Amygdala (tissue), 56 donors: ENCODE data around the gene NR4A2.
A peak's percentile ranks its signal among the peaks of the same experiment; 100 is the strongest.

Experiments
- DNase-seq, 56 donors: peaks; one replicate each; lab custom pipeline; 2025; lab: John Stamatoyannopoulos, UW

Gene NR4A2

GRCh38 chr2:156332534-156333273 is at the start of gene NR4A2:
TSS of gene NR4A2 (minus strand) at chr2:156332721. CDS start at chr2:156330186, 2,535 bp downstream.
- peak in 54 of 56 donors; percentile 37 to 93 (median 73) for DNase-seq

GRCh38 chr2:156380117-156380645 is 47.7 kb upstream of the NR4A2 start:
- no peak for DNase-seq

- DNase-seq, result no peak
These were observed 47.2 kb upstream of the NR4A2 start for GRCh38 chr2:156379714-156380113.

GRCh38 chr2:156379071-156379470 is 46.5 kb upstream of the NR4A2 start:
- DNase-seq, result no peak

GRCh38 chr2:156366753-156367152 is 34.2 kb upstream of the NR4A2 start:
- no peak for DNase-seq

GRCh38 chr2:156363141-156363540 is 30.6 kb upstream of the NR4A2 start:
- DNase-seq, result no peak

- DNase-seq, result no peak
These were observed 23.7 kb upstream of the NR4A2 start for GRCh38 chr2:156356014-156356754.

- DNase-seq, result no peak
These were observed 20.4 kb upstream of the NR4A2 start for GRCh38 chr2:156352911-156353310.

GRCh38 chr2:156350374-156351142 is 18.0 kb upstream of the NR4A2 start:
- no peak for DNase-seq

- no peak for DNase-seq
These were observed 17.1 kb upstream of the NR4A2 start for GRCh38 chr2:156349605-156350004.

- DNase-seq, result no peak
These were observed 16.6 kb upstream of the NR4A2 start for GRCh38 chr2:156349161-156349560.

GRCh38 chr2:156347431-156347830 is 14.9 kb upstream of the NR4A2 start:
- no peak for DNase-seq

GRCh38 chr2:156346731-156347130 is 14.2 kb upstream of the NR4A2 start:
- DNase-seq, result no peak

- no peak for DNase-seq
These were observed 13.1 kb upstream of the NR4A2 start for GRCh38 chr2:156345582-156345981.

- no peak for DNase-seq
These were observed 11.4 kb upstream of the NR4A2 start for GRCh38 chr2:156343940-156344301.

GRCh38 chr2:156343096-156343939 is 10.8 kb upstream of the NR4A2 start:
- DNase-seq, result no peak

GRCh38 chr2:156342254-156343095 is 10.0 kb upstream of the NR4A2 start:
- DNase-seq, result peak; percentile 28 to 95 (median 86)

GRCh38 chr2:156341452-156342253 is 9.1 kb upstream of the NR4A2 start:
- peak; percentile 22 to 89 (median 77) for DNase-seq
